Adrenal gland (tissue), 12 donors: ENCODE results near the gene NBEAL2. TPM values are rescaled to one million over a fixed set of nuclear protein-coding genes. Genes with fewer than 3 reads are reported as not detected.
A peak's percentile ranks its signal among the peaks of the same experiment; 100 is the strongest.

Experiments
- DNase-seq, 7 donors: peaks; one replicate each; pipeline ENCODE4 v3.0.0-alpha.2; 2019 to 2020
- H3K27ac ChIP-seq, 5 donors: fragments of 200-600 bp; sonication (generic) in 4 of 5; 1 replicate in 3 of 5; 2 replicates in 2 of 5; pipeline versions ENCODE4 v1.5.1 to v1.8.0; 2016 to 2020; ENCODE audit warnings: mild to moderate bottlenecking in 1 of 5
- H3K27me3 ChIP-seq: fragments of 200-600 bp; 2 replicates; pipeline ENCODE4 v1.8.0; 2021
- H3K36me3 ChIP-seq, 2 donors: fragments of 200-600 bp; replicated peaks in 1 of 2; 1 replicate in 1 of 2; 2 replicates in 1 of 2; pipeline versions ENCODE4 v1.5.1 to v1.8.0; 2018 to 2022
- H3K4me1 ChIP-seq, 2 donors: fragments of 200-600 bp; replicated peaks in 1 of 2; 1 replicate in 1 of 2; 2 replicates in 1 of 2; pipeline versions ENCODE4 v1.5.1 to v1.8.0; 2018 to 2021
- H3K4me3 ChIP-seq, 4 donors: fragments of 200-600 bp; sonication (generic) in 3 of 4; one replicate each; pipeline ENCODE4 v1.5.1; 2016 to 2018
- H3K9me3 ChIP-seq, 3 donors: fragments of 200-600 bp; sonication (generic) in 1 of 3; replicated peaks in 1 of 3; 1 replicate in 2 of 3; 2 replicates in 1 of 3; pipeline versions ENCODE4 v1.5.1 to v1.8.0; 2016 to 2021
- POLR2A ChIP-seq, 2 donors: fragments of 450-650 bp; IDR thresholded peaks; one replicate each; pipeline ENCODE4 v1.6.1; 2017; ENCODE audit warnings: antibody characterized with exemption in 2 of 2, mild to moderate bottlenecking in 2 of 2, moderate library complexity in 1 of 2
- WGBS, 4 donors: extraction: QIAGEN DNeasy Blood & Tissue Kit in 2 of 4; methylation state at CpG; one replicate each; pipeline versions ENCODE4 v1.1.5 to v1.1.7; 2013 to 2017; 5-methylcytosine and 5-hydroxymethylcytosine counted together
- intact Hi-C, 2 donors: fragments of 100-400 bp; cut with DNase I; formaldehyde crosslinking; loops; one replicate each; pipeline versions ENCODE4 v1.14.1 to v1.15.0; 2022 to 2023
- polyA plus RNA-seq, 3 donors: library from polyadenylated mRNA; stranded (reverse); fragments of 200-250 nt in 2 of 3; fragments of 350-450 nt in 1 of 3; fragmentation: Illumina TruSeq in 1 of 3; extraction: RNeasy Lipid Tissue Mini Kit (QIAGEN cat#74804) in 1 of 3; gene quantifications; one replicate each; pipeline ENCODE4 v1.2.3, GENCODE V29; 2013 to 2014
- total RNA-seq, 9 donors: library from RNA; depleted of rRNA in 4 of 9; stranded (reverse); fragments of >200 nt in 4 of 9; fragments of 120-200 nt in 1 of 9; fragmentation: NEBNext Ultra II Directional in 1 of 9; extraction: Animal tissue kit (Norgen Biotek cat#: 25700) in 1 of 9; gene quantifications; one replicate each; pipeline versions ENCODE4 v1.1.0 to v1.2.4, GENCODE V29; 2013 to 2023
- TF ChIP-seq, protein P1 (sequence below), 6 experiments: fragments of 450-650 bp in 4 of 6; fragments of 200-600 bp in 2 of 6; sonication (generic) in 1 of 6; IDR thresholded peaks; 1 replicate in 5 of 6; 2 replicates in 1 of 6; pipeline versions ENCODE4 v1.5.1 to v1.8.0; 2016 to 2021; ENCODE audit warnings: antibody characterized with exemption in 6 of 6, mild to moderate bottlenecking in 2 of 6, moderate library complexity in 1 of 6
- donor health status: healthy with polysubstance abuse.
- donor health status: Bipolar disorder and iron deficiency.
- donor health status: DM: yes; HTN: yes; CAD: no.
- donor health status: DM: no; HTN: no; CAD: no.
- donor health status: DM: no; HTN: no; CAD: no.
- donor health status: DM: yes; HTN: yes; CAD: no.

The NBEAL2 gene
- total and polyA plus RNA-seq, 12 donors = 7.3 to 154 (median 29.0) TPM

DNA sequence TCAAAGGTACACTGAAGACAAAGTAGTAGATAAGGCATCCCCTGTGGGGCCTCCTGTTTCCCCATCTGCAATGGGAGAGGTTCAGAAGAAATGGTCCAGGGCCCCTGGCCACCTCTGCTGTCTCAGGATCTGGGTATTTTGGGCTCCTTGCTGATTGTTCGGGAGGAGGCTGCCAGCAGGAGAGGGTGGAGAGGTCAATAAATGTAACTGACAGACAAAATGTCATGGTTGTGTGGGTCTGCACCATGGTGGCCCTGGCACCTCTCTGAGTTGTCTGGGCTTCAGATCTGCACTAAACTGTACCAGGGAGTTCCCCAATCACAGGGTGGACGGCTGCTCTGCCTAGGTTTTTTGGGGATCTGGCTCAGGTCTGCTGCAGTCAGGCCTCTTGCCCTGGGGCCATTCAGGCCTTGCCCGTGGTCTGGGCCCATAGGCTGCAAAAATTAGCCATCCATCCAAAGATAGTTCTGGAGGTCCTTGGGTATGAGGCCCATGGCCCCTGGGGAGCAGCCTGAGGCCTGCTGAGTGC lies 7.4 kb downstream of the NBEAL2 start:
- Histone ChIP-seq H3K9me3 (no peaks in the 10 kb centered on the region), H3K27me3 (no peaks in the 10 kb centered on the region), H3K4me1 (peaks cover 0 to 4% of the 10 kb centered on the region in 2 donors), H3K27ac (no peak overlapping the region), H3K4me3 (no peak overlapping the region), H3K36me3 (no peaks in the 10 kb centered on the region)
- no peak for DNase-seq
- TF ChIP-seq POLR2A (IDR thresholded peaks at IDR 0.05) = no peak
- TF ChIP-seq, protein P1, sequence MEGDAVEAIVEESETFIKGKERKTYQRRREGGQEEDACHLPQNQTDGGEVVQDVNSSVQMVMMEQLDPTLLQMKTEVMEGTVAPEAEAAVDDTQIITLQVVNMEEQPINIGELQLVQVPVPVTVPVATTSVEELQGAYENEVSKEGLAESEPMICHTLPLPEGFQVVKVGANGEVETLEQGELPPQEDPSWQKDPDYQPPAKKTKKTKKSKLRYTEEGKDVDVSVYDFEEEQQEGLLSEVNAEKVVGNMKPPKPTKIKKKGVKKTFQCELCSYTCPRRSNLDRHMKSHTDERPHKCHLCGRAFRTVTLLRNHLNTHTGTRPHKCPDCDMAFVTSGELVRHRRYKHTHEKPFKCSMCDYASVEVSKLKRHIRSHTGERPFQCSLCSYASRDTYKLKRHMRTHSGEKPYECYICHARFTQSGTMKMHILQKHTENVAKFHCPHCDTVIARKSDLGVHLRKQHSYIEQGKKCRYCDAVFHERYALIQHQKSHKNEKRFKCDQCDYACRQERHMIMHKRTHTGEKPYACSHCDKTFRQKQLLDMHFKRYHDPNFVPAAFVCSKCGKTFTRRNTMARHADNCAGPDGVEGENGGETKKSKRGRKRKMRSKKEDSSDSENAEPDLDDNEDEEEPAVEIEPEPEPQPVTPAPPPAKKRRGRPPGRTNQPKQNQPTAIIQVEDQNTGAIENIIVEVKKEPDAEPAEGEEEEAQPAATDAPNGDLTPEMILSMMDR (IDR thresholded peaks at IDR 0.05) = no peak
- intact Hi-C loops = no loop called here
- 65 to 100% (median 84%) methylated on average over 1 to 3 of the region's 3 CpGs for WGBS, 4 donors

DNA sequence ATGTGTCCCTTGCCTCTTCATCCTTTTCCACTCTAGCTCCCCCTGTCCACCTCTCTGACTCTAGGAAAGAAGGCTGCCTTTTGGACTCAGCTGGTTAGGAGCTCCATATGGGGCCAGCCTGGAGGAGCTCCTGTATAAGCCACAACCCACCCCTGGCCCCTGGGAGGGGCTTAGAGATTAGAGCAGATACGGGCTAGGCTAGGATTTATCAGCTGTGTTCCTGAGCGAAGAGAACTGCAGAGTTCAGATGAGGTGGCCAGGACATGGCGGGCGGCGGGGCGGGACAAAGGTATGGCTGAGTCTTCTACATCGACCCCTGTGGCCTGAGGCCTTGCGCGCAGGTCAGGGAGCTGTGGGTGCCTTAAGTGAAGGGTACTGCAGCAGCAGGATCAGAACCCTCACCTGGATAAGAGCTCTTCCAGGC lies 7.9 kb downstream of the NBEAL2 start:
- DNase-seq = no peak
- Histone ChIP-seq H3K4me1 (peaks cover 0 to 4% of the 10 kb centered on the region in 2 donors), H3K27ac (no peak overlapping the region), H3K27me3 (no peaks in the 10 kb centered on the region), H3K4me3 (no peak overlapping the region), H3K9me3 (no peaks in the 10 kb centered on the region), H3K36me3 (no peaks in the 10 kb centered on the region)
- intact Hi-C loops = no loop called here
- TF ChIP-seq POLR2A (IDR thresholded peaks at IDR 0.05) = no peak
- TF ChIP-seq, protein P1 (IDR thresholded peaks at IDR 0.05) = no peak
- WGBS, 4 donors = 81 to 91% (median 86%) methylated on average over 6 to 9 of the region's 9 CpGs

- TF ChIP-seq, protein P1 (IDR thresholded peaks at IDR 0.05) = no peak
- TF ChIP-seq POLR2A (IDR thresholded peaks at IDR 0.05) = no peak
- Histone ChIP-seq H3K9me3 (no peaks in the 10 kb centered on the region), H3K27ac (peak overlapping the region in 1 of 5 donors; percentile 58), H3K27me3 (no peaks in the 10 kb centered on the region), H3K4me3 (no peak overlapping the region), H3K36me3 (no peaks in the 10 kb centered on the region), H3K4me1 (peaks cover 0 to 4% of the 10 kb centered on the region in 2 donors)
- intact Hi-C loops = no loop called here
- WGBS, 4 donors = 53 to 68% (median 64%) methylated on average over 7 to 16 of the region's 16 CpGs
- DNase-seq = peak in 2 of 7 donors; percentile 51 to 55
Observed at GRCh38 chr3:46987743-46988401, 8.4 kb downstream of the NBEAL2 start.

DNA sequence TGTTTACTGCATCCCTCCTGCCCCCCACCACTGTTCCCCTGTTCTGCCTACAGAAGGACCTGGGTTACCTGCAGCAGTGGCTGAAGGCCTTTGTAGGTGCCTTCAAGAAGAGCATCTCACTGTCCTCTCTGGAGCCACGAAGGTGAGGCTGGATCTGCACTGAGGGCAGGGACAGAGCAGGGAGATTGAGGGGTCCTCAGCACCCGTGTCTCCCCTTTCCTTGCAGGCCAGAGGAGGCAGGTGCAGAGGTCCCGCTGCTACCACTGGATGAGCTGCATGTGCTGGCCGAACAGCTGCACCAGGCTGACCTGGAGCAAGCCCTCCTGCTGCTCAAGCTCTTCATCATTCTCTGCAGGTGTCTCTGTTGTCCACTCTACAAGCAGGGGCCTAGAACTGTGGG lies 9.2 kb downstream of the NBEAL2 start:
- no peaks in the 10 kb centered on the region for H3K27me3 ChIP-seq
- H3K4me3 ChIP-seq = no peak overlapping the region
- no peaks in the 10 kb centered on the region for H3K36me3 ChIP-seq
- TF ChIP-seq, protein P1 (IDR thresholded peaks at IDR 0.05) = no peak
- TF ChIP-seq POLR2A (IDR thresholded peaks at IDR 0.05) = no peak
- no peak overlapping the region for H3K27ac ChIP-seq
- H3K9me3 ChIP-seq = no peaks in the 10 kb centered on the region
- no peak for DNase-seq
- 88 to 94% (median 90%) methylated on average over 3 to 4 of the region's 4 CpGs for whole genome bisulfite sequencing, 4 donors
- intact Hi-C loops = no loop called here
- peaks cover 0 to 4% of the 10 kb centered on the region in 2 donors for H3K4me1 ChIP-seq
